HG03108 (cell line): ENCODE measurements around the gene IQCK.

ENCODE experiments used
- ATAC-seq: cut with Tn5 transposase; IDR thresholded peaks from one replicate; pipeline ENCODE4 v1.9.1; 2021; ENCODE audit warnings: moderate library complexity; ENCODE audit not compliant: unreplicated experiment

IQCK gene

GRCh38 chr16:19881783-19882182, 163.7 kb downstream of the IQCK start:
- no peak for ATAC-seq

DNA sequence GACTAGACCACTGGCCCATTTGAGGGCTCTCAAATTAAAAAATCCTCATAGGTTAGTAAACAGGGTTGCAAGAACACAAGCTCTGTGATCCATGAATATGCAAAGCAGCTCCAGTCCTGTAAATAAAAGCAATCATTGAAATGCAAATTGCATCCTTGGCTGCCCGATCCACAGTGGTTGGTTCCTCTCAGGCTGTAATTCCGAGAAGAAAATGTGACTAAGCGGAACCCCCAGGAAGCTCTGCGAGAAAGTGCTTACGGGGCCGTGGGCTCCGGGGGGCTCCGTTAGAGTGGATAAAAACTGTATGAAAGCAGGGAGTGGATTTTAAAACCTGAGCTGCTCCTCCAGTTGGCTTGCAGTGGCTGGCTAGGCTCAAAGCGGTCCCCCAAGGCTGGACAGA, 164.1 kb downstream of the IQCK start:
- no peak for ATAC-seq

DNA sequence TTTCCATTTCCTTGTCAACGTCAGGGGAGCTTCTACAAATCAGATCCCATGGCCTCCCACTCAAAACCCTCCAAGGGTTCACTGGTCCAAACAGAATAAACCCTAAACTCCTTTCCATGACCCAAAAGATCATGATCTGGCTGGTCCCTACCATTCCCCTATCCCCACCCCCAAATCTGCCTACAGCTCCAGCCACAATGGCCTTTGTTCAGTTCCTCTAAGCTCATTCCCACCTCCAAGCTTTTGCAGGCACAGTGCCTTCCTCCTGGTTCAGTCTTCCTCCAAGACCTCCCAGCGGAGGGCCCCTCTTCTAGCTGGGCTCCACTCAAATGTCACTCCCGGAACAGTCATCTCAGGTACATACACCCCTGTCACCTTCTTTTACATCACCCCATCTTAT, 164.6 kb downstream of the IQCK start:
- ATAC-seq, result no peak

DNA sequence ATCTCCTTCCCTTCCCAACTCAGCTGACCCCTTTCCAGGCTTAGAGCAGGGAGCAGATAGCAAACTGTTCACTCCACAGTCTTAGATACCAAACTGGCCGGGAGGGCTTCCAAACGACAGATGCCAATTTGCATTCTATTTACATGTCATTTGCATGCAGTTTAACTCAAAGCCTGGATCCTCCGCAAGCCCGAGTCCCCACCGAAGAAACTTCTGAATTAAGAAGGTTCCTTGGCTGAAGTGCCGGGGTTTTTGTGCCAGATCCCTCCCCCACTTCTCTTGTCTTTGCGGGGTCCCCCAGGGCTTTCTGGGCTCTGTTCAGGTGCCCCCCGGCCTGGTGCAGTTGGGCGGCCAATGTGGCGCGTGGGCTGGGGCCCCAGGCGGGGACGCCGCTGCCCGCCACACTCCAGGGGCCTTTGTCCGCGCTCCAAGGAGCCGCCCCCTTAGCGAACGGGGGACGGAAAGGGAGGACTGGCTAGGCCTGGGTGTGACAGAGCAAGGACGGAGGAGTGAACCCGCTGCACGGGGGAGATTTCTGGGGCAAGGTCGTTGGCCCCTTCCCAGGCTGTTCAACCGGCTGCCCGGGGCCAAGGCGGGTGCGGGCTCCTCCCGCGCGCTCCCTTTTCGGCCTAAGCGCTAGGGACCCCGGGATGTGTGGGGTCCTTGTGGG, 165.4 kb downstream of the IQCK start:
- ATAC-seq, result no peak

DNA sequence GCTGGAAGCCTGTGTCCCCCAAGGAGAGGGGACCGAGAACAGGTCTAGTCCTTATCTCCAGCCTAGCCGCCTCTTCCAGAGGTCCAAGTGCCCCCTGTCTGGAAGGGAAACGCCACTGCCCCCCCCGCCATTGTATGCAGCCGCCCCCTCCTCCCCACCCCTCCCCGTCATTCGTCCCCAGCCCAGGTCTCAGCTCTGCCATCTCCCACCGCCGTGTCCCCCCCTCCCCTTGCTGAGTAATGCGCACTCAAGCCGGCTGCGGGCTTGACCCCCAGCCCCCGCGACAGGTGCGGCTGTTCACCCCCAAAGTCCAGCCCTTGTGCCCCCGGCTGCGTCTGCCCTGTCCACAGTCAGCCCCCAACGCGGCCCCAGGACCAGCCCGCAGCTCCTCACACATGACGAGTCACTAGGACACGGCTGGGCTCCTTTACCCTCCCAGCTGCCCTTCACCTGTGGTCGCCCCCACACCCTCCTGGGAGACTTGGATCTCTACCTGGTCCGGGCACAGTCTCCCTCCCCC, 166.0 kb downstream of the IQCK start:
- ATAC-seq, result no peak

DNA sequence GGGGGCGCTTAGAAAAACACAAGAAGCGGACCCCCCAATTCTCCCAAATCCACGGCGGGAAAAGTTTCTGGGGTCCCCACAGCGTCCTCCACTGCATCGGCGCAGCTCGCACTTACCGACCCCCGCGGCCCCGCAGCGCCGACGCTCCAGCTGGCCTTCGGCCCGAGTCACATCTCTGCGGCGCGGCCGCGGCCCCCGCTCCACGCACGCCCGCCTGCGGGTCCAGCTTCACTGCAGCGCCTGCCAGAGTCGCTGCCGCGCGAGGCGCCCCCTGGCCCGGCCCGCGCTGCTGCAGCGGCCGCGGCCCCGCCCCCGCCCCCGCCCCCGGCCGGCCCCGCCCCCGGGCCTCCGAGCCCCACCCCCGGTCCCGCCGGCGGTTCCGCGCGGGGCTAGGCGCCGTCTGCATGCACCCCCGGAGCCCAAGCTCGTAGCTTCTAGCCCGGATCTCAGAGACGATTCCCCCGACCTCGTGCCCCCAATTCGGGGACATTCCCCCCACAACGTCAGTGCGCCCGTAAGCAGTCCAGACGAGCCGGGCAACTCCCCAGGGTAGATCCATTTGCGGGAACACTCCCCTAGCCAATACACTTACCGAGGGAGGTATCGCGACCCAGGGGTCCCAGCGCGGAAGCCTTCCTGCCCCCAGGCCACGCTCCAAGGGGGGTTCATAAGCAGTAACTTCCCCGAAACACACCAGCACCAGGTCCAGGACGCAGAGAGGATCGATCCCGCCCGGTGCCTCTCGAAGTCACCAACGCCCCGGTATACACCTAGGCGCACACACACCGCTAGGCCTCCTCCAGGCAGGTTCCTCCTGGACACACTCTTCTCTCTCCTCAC, 166.8 kb downstream of the IQCK start, which contains the start of gene GPRC5B:
TSS of gene GPRC5B (minus strand) at position 238 of the 840 bp plus-strand sequence. CDS start 12,003 bp downstream, outside the sequence.
- ATAC-seq, result no peak

- ATAC-seq, result no peak
These were observed 167.5 kb downstream of the IQCK start for GRCh38 chr16:19885451-19886072.

GRCh38 chr16:19886073-19886941, 168.2 kb downstream of the IQCK start:
- no peak for ATAC-seq

DNA sequence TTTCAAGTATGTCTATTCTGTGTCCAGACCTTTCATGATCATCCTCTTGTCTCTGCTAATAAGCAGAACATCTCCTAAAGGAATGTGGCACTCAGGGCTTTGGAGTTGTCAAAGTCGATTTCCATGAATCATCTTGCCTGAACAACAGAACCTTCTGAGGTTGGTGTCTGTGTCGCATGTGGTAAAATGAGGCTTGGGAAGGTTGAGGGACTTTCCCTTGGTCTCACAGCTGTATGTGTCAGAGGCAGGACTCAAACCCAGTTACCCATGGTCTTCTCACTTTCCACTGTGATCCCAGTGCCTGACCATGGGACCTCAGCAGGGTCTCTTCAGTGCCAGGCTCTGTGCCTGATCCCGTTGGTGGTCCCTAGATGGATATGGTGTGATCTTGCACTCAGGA, 170.8 kb downstream of the IQCK start:
- no peak for ATAC-seq

DNA sequence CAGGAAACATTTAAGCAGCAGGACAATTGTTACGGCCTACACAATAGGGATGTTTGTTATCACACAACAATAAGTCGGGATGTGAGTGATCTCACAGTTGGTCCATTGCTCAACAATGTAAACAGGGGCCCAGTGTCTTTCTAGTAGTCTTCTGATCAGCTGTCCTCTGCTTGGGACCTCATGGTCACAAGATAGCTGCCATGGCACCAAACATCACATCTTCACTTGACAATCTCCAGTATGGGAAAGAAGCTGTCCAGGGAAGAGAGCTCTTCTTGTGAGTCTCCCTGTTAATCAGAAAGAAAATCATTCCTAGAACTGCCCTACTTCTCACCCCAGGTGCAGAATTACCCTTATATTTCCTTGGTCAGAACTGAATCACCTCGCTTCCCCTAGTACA, 172.8 kb downstream of the IQCK start:
- ATAC-seq, result no peak

DNA sequence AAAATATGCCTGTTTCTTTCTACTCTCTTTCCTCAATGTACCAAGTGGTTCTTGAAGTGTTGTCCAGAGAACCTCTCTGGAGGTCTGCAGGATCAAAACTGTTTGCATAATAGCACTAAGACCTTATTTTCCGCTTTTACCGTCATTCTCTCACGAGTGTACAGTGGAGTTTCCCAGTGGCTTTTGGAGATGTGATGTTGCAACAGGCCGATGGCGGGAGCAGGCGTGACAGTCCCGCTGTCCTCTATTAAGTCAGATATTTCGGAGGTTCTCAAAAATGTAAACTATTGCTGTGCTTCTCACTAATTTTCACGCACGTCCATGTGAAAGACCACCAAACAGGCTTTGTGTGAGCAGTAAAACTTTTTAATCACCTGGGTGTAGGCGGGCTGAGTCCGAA, 174.8 kb downstream of the IQCK start:
- no peak for ATAC-seq

GRCh38 chr16:19894586-19894985, 176.5 kb downstream of the IQCK start:
- no peak for ATAC-seq

DNA sequence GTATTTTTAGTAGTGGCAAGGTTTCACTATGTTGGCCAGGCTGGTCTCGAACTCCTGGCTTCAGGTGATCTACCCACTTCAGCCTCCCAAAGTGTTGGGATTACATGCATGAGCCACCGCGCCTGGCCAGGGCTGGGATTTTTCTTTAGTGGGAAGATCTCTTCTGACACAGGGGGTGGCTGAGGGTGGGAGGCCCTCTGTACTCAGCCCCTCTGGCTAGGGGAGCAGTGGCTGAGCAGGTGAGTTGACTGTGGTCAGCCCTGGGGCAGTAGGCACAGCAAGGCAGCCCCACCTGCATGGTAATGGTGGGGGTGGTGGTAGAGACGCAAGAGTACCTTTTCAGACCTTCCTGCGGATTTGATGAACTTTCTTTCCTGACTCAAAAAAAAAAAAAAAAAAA, 178.9 kb downstream of the IQCK start:
- ATAC-seq, result no peak

DNA sequence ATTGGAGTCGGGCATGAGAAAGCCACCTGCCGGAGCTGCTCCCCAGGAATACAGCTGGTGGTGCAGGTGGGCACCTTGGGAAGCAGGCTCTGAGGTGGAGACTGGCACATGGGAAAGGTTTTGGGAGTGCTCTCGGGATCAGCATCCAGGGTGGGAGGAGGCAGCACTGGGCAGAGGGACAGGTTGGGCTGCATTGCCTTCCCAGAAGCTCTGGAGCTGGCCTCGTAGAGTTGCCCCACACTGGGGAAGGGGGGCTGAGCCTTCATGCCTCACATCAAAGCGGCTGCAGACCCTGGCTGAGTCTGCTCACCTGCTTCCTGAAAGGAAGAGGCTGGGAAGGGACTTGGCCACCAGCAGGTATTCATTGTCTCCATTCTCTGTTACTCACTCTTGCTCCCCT, 180.1 kb downstream of the IQCK start:
- ATAC-seq, result no peak

- no peak for ATAC-seq
These were observed 181.0 kb downstream of the IQCK start for GRCh38 chr16:19898924-19899604.

DNA sequence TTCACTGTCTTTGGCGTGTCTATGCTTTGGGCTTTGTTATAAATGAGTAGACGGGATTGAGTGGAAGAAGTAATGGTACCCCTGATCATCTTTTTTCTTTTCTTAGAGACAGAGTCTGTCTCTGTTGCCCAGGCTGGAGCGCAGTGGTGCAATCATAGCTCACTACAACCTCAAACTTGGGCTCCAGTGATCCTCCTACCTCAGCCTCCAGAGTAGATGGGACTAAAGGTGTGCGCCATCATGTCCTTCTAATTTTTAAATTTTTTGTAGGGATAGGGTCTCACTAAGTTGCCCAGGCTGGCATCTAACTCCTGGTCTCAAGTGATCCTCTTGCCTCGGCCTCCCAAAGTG, 181.5 kb downstream of the IQCK start:
- ATAC-seq, result no peak

DNA sequence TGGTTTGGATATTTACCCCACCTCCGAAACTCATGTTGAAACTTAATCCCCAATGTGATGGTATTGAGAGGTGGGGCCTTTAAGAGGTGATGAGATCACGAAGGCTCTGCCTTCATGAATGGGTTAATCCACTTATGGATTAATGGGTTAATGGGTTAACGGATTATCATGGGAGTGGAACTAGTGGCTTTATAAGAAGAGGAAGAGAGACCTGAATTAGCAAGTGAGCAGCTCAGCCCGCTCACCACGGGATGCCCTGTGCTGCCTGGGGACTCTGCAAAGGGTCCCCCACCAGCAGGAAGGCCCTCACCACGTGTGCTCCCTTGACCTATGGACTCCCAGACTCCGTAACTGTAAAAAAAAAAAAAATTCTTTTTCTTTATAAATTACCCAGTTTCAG, 183.1 kb downstream of the IQCK start:
- ATAC-seq, result no peak

DNA sequence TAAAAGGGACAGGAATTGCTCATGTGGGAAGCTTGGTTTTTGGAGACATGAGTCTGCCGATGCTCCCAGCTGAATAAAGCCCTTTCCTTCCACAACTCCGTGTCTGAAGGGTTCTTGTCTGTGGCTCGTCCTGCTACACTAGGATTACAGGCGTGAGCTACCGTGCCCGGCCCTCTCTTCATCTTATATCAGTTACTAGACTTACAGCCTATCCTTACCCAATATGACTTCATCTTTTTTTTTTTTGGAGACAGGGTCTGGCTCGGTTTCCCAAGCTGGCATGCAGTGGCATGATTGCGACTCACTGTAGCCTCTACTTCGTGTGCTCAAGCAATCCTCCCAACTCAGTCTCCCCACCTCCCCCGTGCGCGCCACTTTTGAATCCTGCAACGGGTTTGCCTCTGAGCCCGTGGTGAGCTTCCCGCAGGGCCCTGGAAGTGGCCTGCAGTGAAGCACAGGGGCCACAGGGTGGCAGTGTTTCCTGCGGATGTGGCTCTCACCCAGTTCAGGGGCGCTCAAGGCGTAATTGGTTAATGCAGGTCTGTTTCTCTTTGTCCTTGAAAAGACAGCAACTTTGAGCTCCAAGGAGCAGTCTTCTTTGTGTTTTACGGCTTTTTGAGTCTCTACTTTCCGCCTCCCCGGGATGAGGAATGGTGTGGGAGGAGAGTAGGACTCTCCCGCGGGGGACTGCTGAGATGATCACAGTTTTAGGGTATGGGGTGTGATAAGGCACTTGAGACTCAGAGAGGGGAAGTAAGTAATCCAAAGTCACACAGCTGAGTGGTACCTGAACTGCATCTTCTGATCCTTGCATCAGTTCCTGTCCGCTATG, 189.3 kb downstream of the IQCK start:
- no peak for ATAC-seq
